HepG2 (cell line): ENCODE measurements around the gene HES3. TPM values are rescaled to one million over a fixed set of nuclear protein-coding genes. Genes with fewer than 3 reads are reported as not detected.

Source experiments
- CBX5 ChIP-seq: sonication (generic); formaldehyde crosslinking; IDR thresholded peaks from 2 replicates; pipeline ENCODE4 v1.4.0; 2020; ENCODE audit warnings: missing genetic modification reagents, borderline replicate concordance
- CEBPB ChIP-seq: IDR thresholded peaks from 2 replicates; pipeline ENCODE4 v1.6.1; 2011; ENCODE audit warnings: low read depth, low read length, improper control_type of control experiment, borderline replicate concordance
- CEBPG ChIP-seq: IDR thresholded peaks from 2 replicates; pipeline ENCODE4 v1.6.1; 2016
- ELF1 ChIP-seq: sonication (generic); formaldehyde crosslinking; IDR thresholded peaks from 2 replicates; pipeline ENCODE4 v1.4.0; 2020; ENCODE audit warnings: missing genetic modification reagents
- FUBP1 ChIP-seq: sonication (generic); formaldehyde crosslinking; IDR thresholded peaks from 2 replicates; pipeline ENCODE4 v1.5.1; 2020; ENCODE audit warnings: missing genetic modification reagents, mild to moderate bottlenecking, borderline replicate concordance
- GABPA ChIP-seq, 2 experiments: IDR thresholded peaks; 2 replicates each; pipeline ENCODE4 v1.6.1; 2011 to 2016; ENCODE audit warnings: low read depth in 2 of 2, low read length in 1 of 2, missing biosample characterization in 1 of 2, missing genetic modification characterization in 1 of 2
- HOXA3 ChIP-seq: sonication (generic); formaldehyde crosslinking; IDR thresholded peaks from 2 replicates; pipeline ENCODE4 v1.5.0; 2020; ENCODE audit warnings: missing genetic modification reagents
- NAIF1 ChIP-seq: sonication (generic); formaldehyde crosslinking; IDR thresholded peaks from 2 replicates; pipeline ENCODE4 v1.5.0; 2020; ENCODE audit warnings: mild to moderate bottlenecking, missing genetic modification reagents, borderline replicate concordance
- PHF21A ChIP-seq: sonication (generic); formaldehyde crosslinking; IDR thresholded peaks from 2 replicates; pipeline ENCODE4 v1.5.0; 2020; ENCODE audit warnings: mild to moderate bottlenecking, missing genetic modification reagents
- RFXANK ChIP-seq: IDR thresholded peaks from 2 replicates; pipeline ENCODE4 v1.6.1; 2016
- RXRA ChIP-seq: sonication (generic); formaldehyde crosslinking; IDR thresholded peaks from 2 replicates; pipeline ENCODE4 v1.5.1; 2020; ENCODE audit warnings: missing genetic modification reagents
- SCMH1 ChIP-seq: sonication (generic); formaldehyde crosslinking; IDR thresholded peaks from 2 replicates; pipeline ENCODE4 v1.9.0; 2021; ENCODE audit warnings: missing genetic modification reagents, mild to moderate bottlenecking, borderline replicate concordance
- YEATS4 ChIP-seq: sonication (generic); formaldehyde crosslinking; IDR thresholded peaks from 2 replicates; pipeline ENCODE4 v1.4.0; 2020; ENCODE audit warnings: missing genetic modification reagents, borderline replicate concordance
- ZBTB37 ChIP-seq: sonication (generic); formaldehyde crosslinking; IDR thresholded peaks from 2 replicates; pipeline ENCODE4 v1.4.0; 2020; ENCODE audit warnings: mild to moderate bottlenecking, missing genetic modification reagents
- ZFP36L2 ChIP-seq: sonication (generic); formaldehyde crosslinking; IDR thresholded peaks from 2 replicates; pipeline ENCODE4 v1.4.0; 2020; ENCODE audit warnings: missing genetic modification reagents
- ZFP37 ChIP-seq: sonication (generic); formaldehyde crosslinking; IDR thresholded peaks from 2 replicates; pipeline ENCODE4 v1.4.0; 2020; ENCODE audit warnings: missing genetic modification reagents, borderline replicate concordance
- ZNF296 ChIP-seq: sonication (generic); formaldehyde crosslinking; conservative IDR thresholded peaks from 2 replicates; pipeline ENCODE4 v1.5.0; 2020; ENCODE audit warnings: mild to moderate bottlenecking, missing genetic modification reagents
- ZNF329 ChIP-seq: sonication (generic); formaldehyde crosslinking; IDR thresholded peaks from 2 replicates; pipeline ENCODE4 v1.9.0; 2021; ENCODE audit warnings: low read depth, mild to moderate bottlenecking, missing genetic modification reagents
- ZNF530 ChIP-seq: sonication (generic); formaldehyde crosslinking; IDR thresholded peaks from 2 replicates; pipeline ENCODE4 v1.5.0; 2020; ENCODE audit warnings: low read depth, mild to moderate bottlenecking, missing genetic modification reagents
- ZNF547 ChIP-seq: sonication (generic); formaldehyde crosslinking; IDR thresholded peaks from 2 replicates; pipeline ENCODE4 v1.5.1; 2020; ENCODE audit warnings: mild to moderate bottlenecking, missing genetic modification reagents
- polyA plus RNA-seq, 8 experiments: library from polyadenylated mRNA; depleted of rRNA in 3 of 8; stranded (reverse) in 7 of 8; unstranded in 1 of 8; fragments of >200 nt; fragmentation: Illumina TruSeq in 4 of 8; extraction: Trizol in 4 of 8; gene quantifications; 2 replicates each; pipeline versions ENCODE4 v1.2.1 to v1.2.3, GENCODE V29; 2011 to 2016; ENCODE audit warnings: low read depth in 4 of 8, missing spikeins in 1 of 8, mixed read lengths in 1 of 8; ENCODE audit not compliant: insufficient read depth in 1 of 8
- total RNA-seq, 5 experiments: library from RNA; depleted of rRNA; stranded (reverse); fragments of >200 nt; fragmentation: Illumina TruSeq; extraction: Trizol; gene quantifications; 2 replicates each; pipeline ENCODE4 v1.2.3, GENCODE V29; 2016; ENCODE audit warnings: low read depth in 1 of 5
- TF ChIP-seq, protein P1 (sequence below): IDR thresholded peaks from 2 replicates; pipeline ENCODE4 v1.4.0; 2020; ENCODE audit warnings: mild to moderate bottlenecking, missing genetic modification reagents

The HES3 gene
- total and polyA plus RNA-seq, 2 of the 13 experiments (the other 11 are each of a cell fraction or from before 2014, with no cell fraction given): not detected

DNA sequence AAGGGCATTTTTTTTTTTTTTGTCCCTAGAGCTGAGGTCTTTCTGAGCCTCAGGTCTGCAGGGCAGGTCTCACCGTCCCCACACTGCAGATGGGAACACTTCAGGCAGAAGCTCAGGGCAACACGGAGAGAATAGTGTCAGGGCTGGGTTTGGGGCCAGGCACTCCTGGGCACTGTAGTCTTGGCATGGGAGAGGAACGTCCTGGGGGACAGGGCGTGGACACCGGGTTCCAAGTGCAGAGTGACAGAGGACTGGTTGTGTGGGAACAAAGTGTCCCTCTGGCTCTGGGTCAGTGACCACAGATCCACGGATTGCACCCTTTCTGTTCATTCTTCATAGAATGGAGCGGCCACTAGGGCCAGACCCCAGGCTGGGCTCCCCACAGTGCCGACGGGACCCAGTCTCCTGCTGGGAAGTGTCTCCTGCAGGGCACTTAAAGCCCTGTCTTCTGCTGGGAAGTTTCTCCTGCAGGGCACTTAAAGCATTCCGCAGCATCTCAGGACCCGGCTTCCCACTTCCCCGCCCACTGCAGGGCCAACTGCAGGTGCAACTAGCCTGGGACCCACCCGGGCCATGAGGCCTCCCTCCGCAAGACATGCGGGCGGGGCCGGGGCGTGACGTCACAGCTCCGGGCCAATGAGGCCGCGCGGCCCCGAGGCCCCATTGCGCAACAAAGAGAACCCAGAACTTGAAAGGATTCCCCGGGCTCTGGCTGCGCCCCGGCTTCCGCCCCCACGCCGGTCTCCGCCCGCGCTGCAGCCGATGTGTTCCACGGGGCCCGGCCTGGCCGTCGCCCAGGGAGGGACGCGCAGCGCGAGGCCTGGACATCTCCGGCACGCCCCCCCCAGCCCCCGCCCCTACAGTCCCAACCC, 15.7 kb downstream of the HES3 start (continued):
- TF ChIP-seq ZBTB37: no peak
- TF ChIP-seq CEBPG (CRISPR knock-in tag): peak; percentile 97
- no peak for TF ChIP-seq ZNF296
- no peak for TF ChIP-seq RFXANK
- TF ChIP-seq CEBPB: peak; percentile 99
- TF ChIP-seq RXRA: no peak
- TF ChIP-seq FUBP1 (CRISPR knock-in tag): no peak
- TF ChIP-seq YEATS4: no peak
- no peak for TF ChIP-seq ZFP36L2 (CRISPR knock-in tag)
- TF ChIP-seq NAIF1: no peak
- no peak for TF ChIP-seq SCMH1
- TF ChIP-seq ZNF530 (CRISPR knock-in tag): no peak
- TF ChIP-seq PHF21A (CRISPR knock-in tag): peak; percentile 80
- TF ChIP-seq ZNF329 (CRISPR knock-in tag): no peak
- TF ChIP-seq, protein P1, sequence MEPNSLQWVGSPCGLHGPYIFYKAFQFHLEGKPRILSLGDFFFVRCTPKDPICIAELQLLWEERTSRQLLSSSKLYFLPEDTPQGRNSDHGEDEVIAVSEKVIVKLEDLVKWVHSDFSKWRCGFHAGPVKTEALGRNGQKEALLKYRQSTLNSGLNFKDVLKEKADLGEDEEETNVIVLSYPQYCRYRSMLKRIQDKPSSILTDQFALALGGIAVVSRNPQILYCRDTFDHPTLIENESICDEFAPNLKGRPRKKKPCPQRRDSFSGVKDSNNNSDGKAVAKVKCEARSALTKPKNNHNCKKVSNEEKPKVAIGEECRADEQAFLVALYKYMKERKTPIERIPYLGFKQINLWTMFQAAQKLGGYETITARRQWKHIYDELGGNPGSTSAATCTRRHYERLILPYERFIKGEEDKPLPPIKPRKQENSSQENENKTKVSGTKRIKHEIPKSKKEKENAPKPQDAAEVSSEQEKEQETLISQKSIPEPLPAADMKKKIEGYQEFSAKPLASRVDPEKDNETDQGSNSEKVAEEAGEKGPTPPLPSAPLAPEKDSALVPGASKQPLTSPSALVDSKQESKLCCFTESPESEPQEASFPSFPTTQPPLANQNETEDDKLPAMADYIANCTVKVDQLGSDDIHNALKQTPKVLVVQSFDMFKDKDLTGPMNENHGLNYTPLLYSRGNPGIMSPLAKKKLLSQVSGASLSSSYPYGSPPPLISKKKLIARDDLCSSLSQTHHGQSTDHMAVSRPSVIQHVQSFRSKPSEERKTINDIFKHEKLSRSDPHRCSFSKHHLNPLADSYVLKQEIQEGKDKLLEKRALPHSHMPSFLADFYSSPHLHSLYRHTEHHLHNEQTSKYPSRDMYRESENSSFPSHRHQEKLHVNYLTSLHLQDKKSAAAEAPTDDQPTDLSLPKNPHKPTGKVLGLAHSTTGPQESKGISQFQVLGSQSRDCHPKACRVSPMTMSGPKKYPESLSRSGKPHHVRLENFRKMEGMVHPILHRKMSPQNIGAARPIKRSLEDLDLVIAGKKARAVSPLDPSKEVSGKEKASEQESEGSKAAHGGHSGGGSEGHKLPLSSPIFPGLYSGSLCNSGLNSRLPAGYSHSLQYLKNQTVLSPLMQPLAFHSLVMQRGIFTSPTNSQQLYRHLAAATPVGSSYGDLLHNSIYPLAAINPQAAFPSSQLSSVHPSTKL (CRISPR knock-in tag): 0 out of 2 replicates have a peak, but pooled peaks have one; percentile 10
- TF ChIP-seq CBX5 (CRISPR knock-in tag): no peak
- TF ChIP-seq ELF1 (CRISPR knock-in tag): no peak
- 0 out of 2 replicates have a peak, but pooled peaks have one; percentile 59 for TF ChIP-seq ZNF547
- peak; percentile 53; the same call in 1 of the 2 replicates for TF ChIP-seq HOXA3
- no peak for TF ChIP-seq ZFP37
- TF ChIP-seq GABPA (IDR thresholded peaks at IDR 0.05; ENCODE audit: low read depth, low read length): no peak
- TF ChIP-seq GABPA (CRISPR knock-in tag; IDR thresholded peaks at IDR 0.05; ENCODE audit: low read depth): no peak
